Measurements from ENCODE around the gene OR10J4.
"Not testable (repeated sequence)": the region's sequence is repeated elsewhere in the genome, so short reads cannot be mapped to it uniquely, and the experiment has no call there.

Gene OR10J4

GRCh38 chr1:159431904-159432303 lies at the start of gene OR10J4:
Gene OR10J4 (plus strand): TSS chr1:159432204.
- no peak for DNase-seq

GRCh38 chr1:159406821-159407220 lies 25.2 kb upstream of the OR10J4 start:
- no peak for DNase-seq

DNA sequence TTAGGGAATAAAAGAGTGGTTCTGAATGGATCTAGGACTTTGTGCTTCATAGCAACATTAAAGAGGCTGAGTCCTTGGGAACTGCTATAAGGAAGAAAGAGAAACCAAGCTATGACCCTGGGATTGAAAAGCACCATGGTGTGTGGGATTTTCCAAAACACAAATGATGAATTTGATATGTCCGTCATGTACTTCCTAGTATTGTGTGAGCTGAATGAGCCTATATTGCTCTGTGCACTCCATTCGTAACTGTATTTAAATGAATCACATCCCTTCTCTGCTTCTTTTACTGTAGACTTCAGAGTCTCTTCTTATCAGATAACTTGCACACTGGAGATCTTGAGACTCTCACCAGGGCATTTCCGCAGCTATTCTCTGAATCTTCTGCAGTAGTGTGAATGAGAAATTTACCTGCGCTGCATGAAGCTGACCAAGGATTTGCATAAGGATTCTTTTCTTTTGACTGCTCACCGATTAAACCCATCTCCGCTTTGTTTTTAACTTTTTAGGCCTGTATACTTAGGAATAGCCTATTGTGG lies 23.1 kb upstream of the OR10J4 start:
- DNase-seq = no peak

- no peak for DNase-seq
Measured at GRCh38 chr1:159421821-159422220, 10.2 kb upstream of the OR10J4 start.

DNA sequence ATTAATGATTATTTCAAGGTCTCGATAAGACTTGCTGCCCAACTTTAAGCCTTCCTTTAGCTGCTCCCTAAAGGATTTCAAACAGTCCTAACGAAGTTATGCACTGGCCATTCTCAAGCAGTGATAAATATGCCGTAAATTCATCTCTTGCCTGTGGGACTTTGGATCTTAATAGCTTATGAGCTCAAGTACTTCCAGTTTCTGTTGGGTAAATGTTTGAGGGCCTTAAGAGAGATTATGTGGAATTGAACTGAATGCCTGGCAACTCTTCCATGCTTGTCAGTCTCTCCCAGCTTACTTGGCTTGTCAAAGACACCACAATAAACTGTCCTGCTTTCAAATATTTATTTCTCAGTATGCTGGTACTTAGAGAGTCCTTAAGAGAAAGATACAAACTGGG lies 3.5 kb upstream of the OR10J4 start:
- DNase-seq = no peak

DNA sequence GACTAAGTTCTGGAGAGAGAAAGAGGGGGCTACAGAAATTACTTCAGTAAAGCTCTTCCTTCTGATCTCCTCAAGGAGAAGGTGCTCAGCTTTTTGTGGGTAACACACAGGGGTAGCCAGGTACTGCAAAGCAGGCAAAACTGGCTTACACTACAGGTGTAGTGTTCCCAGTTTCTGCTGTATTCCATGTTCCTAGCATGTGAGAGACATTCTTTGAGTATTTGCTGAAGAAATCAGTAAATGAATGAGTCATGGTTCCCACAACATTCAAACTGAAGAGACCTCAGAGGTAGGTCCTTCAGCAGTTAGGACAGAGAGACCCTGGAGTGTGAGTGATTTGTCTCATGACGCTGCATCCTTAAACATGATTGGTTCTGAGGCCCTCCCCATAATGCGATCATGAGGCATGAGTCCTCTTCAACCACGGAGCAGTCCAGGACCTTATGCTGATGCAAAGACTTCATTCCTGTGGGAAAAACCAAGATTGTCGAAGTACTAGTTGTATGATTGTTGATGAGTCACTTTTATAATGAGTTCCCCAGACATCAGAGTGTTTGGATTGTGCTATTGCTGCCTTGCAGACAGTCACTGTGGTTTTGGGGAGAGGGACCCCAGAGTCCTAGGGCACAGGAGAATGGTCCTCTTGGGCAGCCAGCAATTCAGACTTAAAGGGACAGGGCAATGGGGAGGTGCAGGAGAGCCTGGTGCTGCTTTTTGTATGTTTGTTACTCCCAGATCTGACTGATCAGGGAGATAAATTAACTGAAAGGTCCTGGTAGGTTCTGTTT lies 2.7 kb upstream of the OR10J4 start:
- no peak for DNase-seq

DNA sequence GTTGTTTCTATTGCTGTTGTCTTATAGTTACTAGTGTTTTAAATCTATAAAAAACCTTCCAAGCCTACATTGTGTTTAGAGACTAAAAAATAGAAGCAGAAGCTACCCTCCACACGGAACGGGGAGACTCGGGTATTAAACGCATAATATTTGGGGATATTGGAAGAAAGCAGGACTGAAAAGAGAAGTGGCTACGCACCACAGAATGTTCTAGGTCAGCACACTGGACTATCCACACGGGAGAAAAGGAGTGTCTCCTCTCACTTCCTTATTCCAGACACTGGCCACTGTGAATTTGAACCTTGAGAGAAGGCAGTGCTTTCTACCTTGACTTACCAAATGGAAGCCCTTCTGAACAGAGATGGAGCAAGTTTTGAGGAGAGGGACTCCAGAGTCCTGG lies 1.0 kb upstream of the OR10J4 start:
- DNase-seq = no peak

GRCh38 chr1:159436469-159436868 lies 4.5 kb downstream of the OR10J4 start:
- DNase-seq = no peak

DNA sequence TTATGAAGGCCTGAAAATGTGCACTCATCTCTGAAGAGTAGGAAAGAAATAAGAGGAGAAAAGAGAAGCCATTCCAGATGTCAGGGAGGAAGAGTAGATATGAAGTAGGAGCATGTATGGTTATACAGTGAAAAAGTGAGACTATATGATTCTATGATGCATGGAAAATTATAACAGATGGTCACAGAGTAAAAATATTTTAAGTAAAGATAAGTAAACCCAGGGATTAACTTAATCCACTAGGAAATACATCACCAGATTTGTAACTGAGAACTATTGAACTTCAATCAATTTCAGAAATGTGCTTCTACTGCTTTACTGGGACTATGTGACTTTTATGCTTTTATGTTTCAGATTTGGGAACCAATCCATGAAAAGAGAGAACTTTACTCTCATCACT lies 7.4 kb downstream of the OR10J4 start, which contains the start of gene OR10J1:
OR10J1 (plus strand) TSS at position 301 of the 400 bp plus-strand sequence; CDS start at position 371, 70 bp downstream.
- no peak for DNase-seq

- DNase-seq = no peak
Measured at GRCh38 chr1:159441360-159441759, 9.4 kb downstream of the OR10J4 start.

DNA sequence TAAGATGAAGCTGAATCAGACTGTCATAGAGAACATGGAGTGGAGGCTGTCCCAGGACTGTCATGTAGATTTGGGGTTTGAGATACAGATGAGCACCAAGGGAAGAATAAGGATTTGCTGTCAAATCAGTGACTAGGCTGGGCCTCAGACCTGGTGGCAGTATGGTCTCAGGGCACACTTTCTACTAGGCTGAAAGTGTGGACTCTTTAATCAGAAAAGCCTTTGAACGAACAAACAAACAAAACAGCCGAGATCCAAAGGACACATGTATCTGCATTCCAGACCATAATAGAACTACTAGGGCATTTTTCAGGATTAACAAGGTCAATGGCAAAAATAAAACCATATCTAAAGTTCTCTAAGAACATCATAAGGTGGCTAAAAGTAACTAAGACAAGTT lies 10.4 kb downstream of the OR10J4 start:
- DNase-seq = no peak

- DNase-seq = no peak
Measured at GRCh38 chr1:159443066-159443750, 11.2 kb downstream of the OR10J4 start.

DNA sequence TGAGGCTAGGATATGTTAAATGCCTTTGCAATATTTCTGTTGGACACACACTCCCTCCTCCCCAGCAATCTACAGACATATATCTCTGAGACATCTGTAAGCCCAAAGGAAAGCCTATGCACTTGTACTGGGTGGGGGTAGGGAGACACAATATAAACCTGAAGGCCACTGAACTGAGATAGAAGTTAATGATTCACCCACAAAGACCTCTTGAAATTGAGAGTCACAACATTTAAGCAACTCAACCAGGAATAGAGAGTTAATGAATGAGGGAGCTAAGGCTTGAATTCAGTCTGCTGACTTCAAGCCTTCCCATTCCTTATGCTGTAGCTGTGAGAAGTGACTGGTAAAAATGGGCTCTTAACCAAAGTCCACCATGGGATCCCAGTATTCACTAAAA lies 12.5 kb downstream of the OR10J4 start:
- DNase-seq = no peak

DNA sequence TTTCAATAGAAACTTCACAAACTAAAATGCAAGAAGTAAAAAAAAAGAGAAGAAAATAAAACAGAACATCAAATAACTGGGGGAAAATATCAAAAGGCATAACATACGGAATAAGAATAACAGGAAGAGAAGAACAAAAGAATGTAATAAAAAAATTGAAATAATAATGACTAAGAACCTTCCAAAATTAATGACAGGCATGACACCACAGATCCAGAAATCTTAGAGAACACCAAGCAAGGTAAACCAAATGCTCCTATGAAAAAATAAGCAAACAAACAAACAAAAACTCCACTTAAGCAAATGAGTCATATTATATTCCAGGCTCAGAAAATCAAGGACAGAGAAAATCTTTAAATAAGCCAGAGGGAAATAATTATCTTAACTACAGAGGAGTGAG lies 16.2 kb downstream of the OR10J4 start:
- no peak for DNase-seq

GRCh38 chr1:159449605-159450004 lies 17.6 kb downstream of the OR10J4 start:
- not testable (repeated sequence) for DNase-seq

- no peak for DNase-seq
Measured at GRCh38 chr1:159459551-159459950, 27.5 kb downstream of the OR10J4 start.

DNA sequence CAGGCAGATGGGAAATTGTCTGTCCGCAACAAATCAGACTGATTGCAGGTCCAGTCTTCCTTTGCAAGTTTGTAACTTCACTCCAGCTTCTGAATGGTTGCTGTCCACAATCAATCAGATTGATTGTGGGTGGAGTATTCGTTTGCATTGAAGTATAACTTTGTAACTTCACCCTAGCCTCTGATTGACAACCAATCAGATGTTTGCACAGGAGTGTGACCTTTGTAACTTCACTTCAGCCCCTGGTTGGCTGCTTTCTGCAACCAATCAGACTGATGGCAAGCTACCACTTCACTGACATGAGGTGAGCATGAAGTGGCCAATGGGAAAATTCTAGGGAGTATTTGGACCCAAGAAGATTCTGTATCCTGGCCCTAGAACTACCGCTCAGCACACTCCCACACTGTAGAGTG lies 33.2 kb downstream of the OR10J4 start:
- DNase-seq = no peak

GRCh38 chr1:159468321-159468720 lies 36.3 kb downstream of the OR10J4 start:
- no peak for DNase-seq

- DNase-seq = no peak
Measured at GRCh38 chr1:159469921-159470533, 38.0 kb downstream of the OR10J4 start.

- DNase-seq = no peak
Measured at GRCh38 chr1:159473335-159473734, 41.3 kb downstream of the OR10J4 start.

DNA sequence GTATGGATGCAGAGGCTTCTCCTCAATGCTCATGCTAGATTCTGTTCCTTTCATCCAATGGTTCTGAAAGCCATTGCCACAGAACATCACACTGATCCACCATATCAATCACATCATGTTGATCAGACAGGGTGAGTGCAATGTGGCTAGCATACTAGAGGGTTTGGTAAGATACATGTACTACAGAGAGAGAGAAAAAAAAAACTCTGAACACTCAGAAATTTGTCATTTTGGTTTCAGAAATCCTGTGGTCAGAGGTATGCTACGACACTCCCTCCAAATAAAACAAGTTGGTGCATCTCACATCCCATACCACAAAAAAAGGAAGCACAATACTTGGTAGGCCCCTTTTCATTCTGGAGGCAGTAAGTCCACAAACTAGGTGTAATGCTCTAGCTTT lies 42.9 kb downstream of the OR10J4 start:
- no peak for DNase-seq
